Measurements from ENCODE around the gene RASSF8. TPM values are rescaled to one million over a fixed set of nuclear protein-coding genes. Genes with fewer than 3 reads are reported as not detected.
A peak's percentile ranks its signal among the peaks of the same experiment; 100 is the strongest.

Gene RASSF8
- total RNA-seq, 1 experiment from 2014 or later, result 26.5 TPM

- Histone ChIP-seq H3F3A (ENCODE audit: insufficient read depth, low read depth) (no peaks in the 10 kb centered on the region), H3K36me3 (ENCODE audit: low read depth) (no peaks in the 10 kb centered on the region), H3K79me2 (ENCODE audit: low read depth) (peaks cover 16% of the 10 kb centered on the region; the same call in 1 of the 2 replicates), H3K27me3 (ENCODE audit: insufficient read depth, low read depth) (no peaks in the 10 kb centered on the region), H3K9me2 (ENCODE audit: insufficient read depth) (no peaks in the 10 kb centered on the region), H4K20me1 (ENCODE audit: insufficient read depth) (no peaks in the 10 kb centered on the region), H3K27ac (no peak overlapping the region), H2AFZ (no peak overlapping the region), H3K4me3 (no peak overlapping the region), H3K9me3 (ENCODE audit: insufficient read depth, low read depth) (no peaks in the 10 kb centered on the region), H3K4me2 (no peak overlapping the region), H3K4me1 (replicated peaks; ENCODE audit: insufficient read depth) (no peaks in the 10 kb centered on the region; the same call in 1 of the 2 replicates)
- ChIA-PET POLR2A (ENCODE audit: unreplicated experiment) (no interaction called here), CTCF (interaction anchor here (0.6 kb wide), 1 partner anchor 194 kb away, joined by 10 read pairs; no protein-coding TSS in a partner anchor)
- no peak for TF ChIP-seq EZH2 (IDR thresholded peaks at IDR 0.05; ENCODE audit: low read depth)
- TF ChIP-seq CTCF (conservative IDR thresholded peaks at IDR 0.05), result no peak
- BruUV-seq (replicated peaks), result no TSS peak
- no peak for DNase-seq
- intact Hi-C loops (cut with micrococcal nuclease; ENCODE audit: unreplicated experiment), result loop anchor here (1.0 to 5.0 kb wide), 3 partner anchors 69 to 1035 kb away; partner anchors contain the start of gene RASSF8
Measured at GRCh38 chr12:26026713-26027112, 68.2 kb downstream of the RASSF8 start.

DNA sequence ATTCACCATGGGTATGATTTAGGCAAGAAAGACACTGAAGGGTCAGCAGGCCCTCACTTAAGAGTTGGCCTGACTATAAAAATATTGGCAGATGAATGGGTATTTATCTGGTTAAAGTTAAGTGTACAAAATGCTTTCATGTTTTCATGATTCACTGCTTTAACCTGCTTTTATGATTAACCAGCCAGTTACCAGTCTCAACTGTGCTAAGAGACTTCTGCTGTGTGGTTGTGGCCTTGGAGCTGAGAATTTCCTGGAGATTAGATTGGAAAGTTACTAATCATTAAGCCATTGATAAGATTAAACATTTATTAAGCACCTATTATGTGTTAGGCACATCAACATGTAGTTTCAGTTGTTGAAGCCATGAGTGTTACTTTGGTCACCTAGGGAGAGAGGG is 68.9 kb downstream of the RASSF8 start:
- no peak for TF ChIP-seq EZH2 (IDR thresholded peaks at IDR 0.05; ENCODE audit: low read depth)
- ChIA-PET POLR2A (ENCODE audit: unreplicated experiment) (no interaction called here), CTCF (no interaction called here)
- intact Hi-C loops (cut with micrococcal nuclease; ENCODE audit: unreplicated experiment), result loop anchor here (1.0 to 5.0 kb wide), 3 partner anchors 70 to 1036 kb away; partner anchors contain the start of gene RASSF8
- Histone ChIP-seq H3K36me3 (ENCODE audit: low read depth) (no peaks in the 10 kb centered on the region), H3K4me2 (no peak overlapping the region), H3K9me2 (ENCODE audit: insufficient read depth) (no peaks in the 10 kb centered on the region), H3K27ac (no peak overlapping the region), H3K4me3 (no peak overlapping the region), H3K27me3 (ENCODE audit: insufficient read depth, low read depth) (no peaks in the 10 kb centered on the region), H3K9me3 (ENCODE audit: insufficient read depth, low read depth) (no peaks in the 10 kb centered on the region), H3K4me1 (replicated peaks; ENCODE audit: insufficient read depth) (peaks cover 6% of the 10 kb centered on the region), H3K79me2 (ENCODE audit: low read depth) (peaks cover 16% of the 10 kb centered on the region; the same call in 1 of the 2 replicates), H4K20me1 (ENCODE audit: insufficient read depth) (no peaks in the 10 kb centered on the region), H3F3A (ENCODE audit: insufficient read depth, low read depth) (peaks cover 4% of the 10 kb centered on the region; the same call in 1 of the 2 replicates), H2AFZ (no peak overlapping the region)
- no TSS peak for BruUV-seq (replicated peaks)
- no peak for DNase-seq

DNA sequence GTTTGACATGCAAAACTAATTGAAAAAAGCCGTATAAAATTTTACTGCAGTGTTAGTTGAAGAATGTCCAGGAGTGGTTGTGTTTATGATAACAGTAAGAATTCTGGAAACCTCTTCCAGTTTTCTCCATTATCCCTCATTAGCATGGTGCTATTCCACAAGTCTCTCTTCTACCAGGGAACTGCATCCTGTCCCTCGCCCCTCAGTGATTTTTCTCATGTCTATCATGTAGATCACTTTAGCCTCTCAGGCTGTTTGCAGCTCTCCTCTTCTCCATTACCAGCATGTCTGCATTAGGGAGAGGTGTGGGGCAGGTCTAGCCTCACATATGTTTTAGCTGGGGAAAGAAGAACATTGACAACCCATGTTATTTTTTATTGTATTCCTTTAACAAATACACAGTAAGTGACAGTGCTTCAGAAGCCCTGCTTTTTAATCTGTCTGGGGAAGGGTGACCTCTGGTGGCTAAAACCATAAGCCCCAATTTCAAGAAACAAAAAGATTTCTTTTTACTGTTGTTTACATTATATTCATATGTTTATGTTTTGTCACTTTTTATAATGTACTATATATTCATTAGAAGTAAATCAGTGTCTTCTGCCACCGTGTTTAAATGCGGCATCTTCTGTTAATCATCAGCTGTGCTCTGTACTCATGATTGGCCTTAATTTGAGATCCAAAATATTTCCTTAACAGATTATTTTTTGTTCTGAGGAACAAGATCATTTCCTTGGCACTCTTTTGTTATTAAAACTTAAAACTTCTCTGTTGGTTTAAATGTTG is 70.7 kb downstream of the RASSF8 start:
- DNase-seq, result peak in 1 of 2 experiments; percentile 42
- POLR2A ChIA-PET (ENCODE audit: unreplicated experiment), result interaction anchor here (0.5 to 0.6 kb wide), 2 partner anchors 85 to 94 kb away, joined by 3 to 20 read pairs; no protein-coding TSS in a partner anchor
- BruUV-seq (replicated peaks), result no TSS peak
- CTCF ChIA-PET, result interaction anchor here (0.5 kb wide), 1 partner anchor 15 kb away, joined by 3 read pairs; no protein-coding TSS in a partner anchor
- H3K9me3 ChIP-seq (ENCODE audit: insufficient read depth, low read depth), result no peaks in the 10 kb centered on the region
- no peaks in the 10 kb centered on the region for H4K20me1 ChIP-seq (ENCODE audit: insufficient read depth)
- H3F3A ChIP-seq (ENCODE audit: insufficient read depth, low read depth), result peaks cover 12% of the 10 kb centered on the region
- intact Hi-C loops (cut with micrococcal nuclease; ENCODE audit: unreplicated experiment), result loop anchor here (1.0 to 5.0 kb wide), 3 partner anchors 72 to 593 kb away; partner anchors contain the start of gene RASSF8
- peaks cover 24% of the 10 kb centered on the region for H3K79me2 ChIP-seq (ENCODE audit: low read depth)
- no peak overlapping the region for H2AFZ ChIP-seq
- TF ChIP-seq EZH2 (IDR thresholded peaks at IDR 0.05; ENCODE audit: low read depth) (no peak), CTCF (conservative IDR thresholded peaks at IDR 0.05) (peak; percentile 87)
- H3K4me3 ChIP-seq, result no peak overlapping the region
- peaks cover 16% of the 10 kb centered on the region for H3K4me1 ChIP-seq (replicated peaks; ENCODE audit: insufficient read depth)
- no peak overlapping the region for H3K27ac ChIP-seq
- no peaks in the 10 kb centered on the region for H3K9me2 ChIP-seq (ENCODE audit: insufficient read depth)
- H3K27me3 ChIP-seq (ENCODE audit: insufficient read depth, low read depth), result no peaks in the 10 kb centered on the region
- H3K36me3 ChIP-seq (ENCODE audit: low read depth), result no peaks in the 10 kb centered on the region
- no peak overlapping the region for H3K4me2 ChIP-seq

All from PC-9 (cell line).